K562 (cell line): ENCODE data around the gene RPL7A. TPM values are rescaled to one million over a fixed set of nuclear protein-coding genes. Genes with fewer than 3 reads are reported as not detected.

ENCODE experiments used
- ATF3 ChIP-seq, 2 experiments: fragments of 450-650 bp in 1 of 2; sonication (generic) in 1 of 2; formaldehyde crosslinking in 1 of 2; IDR thresholded peaks in 1 of 2; conservative IDR thresholded peaks in 1 of 2; 2 replicates each; pipeline versions ENCODE4 v1.6.1 to v1.8.1; 2016 to 2023; ENCODE audit warnings: mild to moderate bottlenecking in 2 of 2, moderate library complexity in 2 of 2, inconsistent platforms in 1 of 2, missing genetic modification reagents in 1 of 2
- BRD4 ChIP-seq: fragments of 200-600 bp; sonication (generic); IDR thresholded peaks from 2 replicates; pipeline ENCODE4 v1.6.1; 2017; ENCODE audit warnings: inconsistent platforms
- CHCHD3 ChIP-seq: fragments of 250-450 bp; sonication (Bioruptor Pico); IDR thresholded peaks from 2 replicates; pipeline ENCODE4 v2.1.2; 2022; ENCODE audit warnings: mild to moderate bottlenecking
- E2F5 ChIP-seq: sonication (generic); formaldehyde crosslinking; IDR thresholded peaks from 2 replicates; pipeline ENCODE4 v1.8.0; 2022; ENCODE audit warnings: mild to moderate bottlenecking, missing genetic modification reagents
- EZH2 ChIP-seq: IDR thresholded peaks from 2 replicates; pipeline ENCODE4 v1.6.1; 2012; ENCODE audit warnings: low read depth, mild to moderate bottlenecking, inconsistent platforms, low read length, borderline replicate concordance
- HINFP ChIP-seq: fragments of 450-650 bp; conservative IDR thresholded peaks from 2 replicates; pipeline ENCODE4 v1.6.1; 2016; ENCODE audit warnings: missing genetic modification characterization, low read depth, mild to moderate bottlenecking, control low read depth, missing compliant biosample characterization
- ID3 ChIP-seq, 2 experiments: fragments of 250-450 bp in 1 of 2; fragments of 450-650 bp in 1 of 2; sonication (Bioruptor Pico) in 1 of 2; IDR thresholded peaks; 2 replicates each; pipeline versions ENCODE4 v1.6.1 to v1.8.0; 2016 to 2021; ENCODE audit warnings: mild to moderate bottlenecking in 2 of 2, moderate library complexity in 2 of 2, missing compliant biosample characterization in 1 of 2, missing genetic modification characterization in 1 of 2
- MCM2 ChIP-seq: fragments of 450-650 bp; IDR thresholded peaks from 2 replicates; pipeline ENCODE4 v1.6.1; 2017; ENCODE audit warnings: low read depth, mild to moderate bottlenecking
- MCM5 ChIP-seq: fragments of 450-650 bp; IDR thresholded peaks from 2 replicates; pipeline ENCODE4 v1.6.1; 2016; ENCODE audit warnings: low read depth
- NCOA6 ChIP-seq: fragments of 450-650 bp; IDR thresholded peaks from 2 replicates; pipeline ENCODE4 v1.6.1; 2017; ENCODE audit warnings: mild to moderate bottlenecking
- NR2F6 ChIP-seq: fragments of 450-650 bp; formaldehyde crosslinking; IDR thresholded peaks from 2 replicates; pipeline ENCODE4 v1.4.0; 2020; ENCODE audit warnings: mild to moderate bottlenecking
- POLR2AphosphoS5 ChIP-seq: IDR thresholded peaks from 2 replicates; pipeline ENCODE4 v1.6.1; 2011; ENCODE audit warnings: mild to moderate bottlenecking, low read depth, low read length, moderate library complexity; ENCODE audit not compliant: control insufficient read depth, insufficient read depth
- SFPQ ChIP-seq: fragments of 200-400 bp; formaldehyde crosslinking; IDR thresholded peaks from 2 replicates; pipeline ENCODE4 v1.6.1; 2017; ENCODE audit warnings: mild to moderate bottlenecking, low read depth, low read length, moderate library complexity
- SPI1 ChIP-seq: IDR thresholded peaks from 2 replicates; pipeline ENCODE4 v1.6.1; 2011; ENCODE audit warnings: low read depth, low read length, control low read depth, borderline replicate concordance
- STAT5B ChIP-seq: fragments of 250-450 bp; sonication (Bioruptor Pico); IDR thresholded peaks from 2 replicates; pipeline ENCODE4 v1.8.0; 2021; ENCODE audit warnings: mild to moderate bottlenecking, inconsistent platforms
- TEAD2 ChIP-seq: fragments of 450-650 bp; IDR thresholded peaks from 2 replicates; pipeline ENCODE4 v1.6.1; 2016; ENCODE audit warnings: missing genetic modification characterization, control low read depth, missing compliant biosample characterization
- TRIM28 ChIP-seq: fragments of 450-650 bp; IDR thresholded peaks from 2 replicates; pipeline ENCODE4 v1.6.1; 2017
- ZEB2 ChIP-seq: fragments of 450-650 bp; IDR thresholded peaks from 2 replicates; pipeline ENCODE4 v1.6.1; 2016
- ZFP91 ChIP-seq: sonication (generic); formaldehyde crosslinking; IDR thresholded peaks from 2 replicates; pipeline ENCODE4 v1.8.0; 2022; ENCODE audit warnings: mild to moderate bottlenecking, missing genetic modification reagents
- ZNF282 ChIP-seq: sonication (generic); formaldehyde crosslinking; IDR thresholded peaks from 2 replicates; pipeline ENCODE4 v1.8.1; 2023; ENCODE audit warnings: missing genetic modification reagents
- ZNF583 ChIP-seq: fragments of 250-450 bp; sonication (Bioruptor Pico); IDR thresholded peaks from 2 replicates; pipeline ENCODE4 v1.4.0; 2020
- polyA plus RNA-seq, 8 experiments: library from polyadenylated mRNA; depleted of rRNA in 4 of 8; stranded (reverse) in 5 of 8; unstranded in 3 of 8; fragments of >200 nt; fragmentation: Nextera tagmentation in 2 of 8; fragmentation: Illumina TruSeq in 1 of 8; extraction: Ambion mirVana in 2 of 8; extraction: Trizol in 1 of 8; gene quantifications; 2 replicates each; pipeline versions ENCODE4 v1.2.1 to v1.2.3, GENCODE V29; 2011 to 2014; ENCODE audit warnings: inconsistent platforms in 1 of 8, missing spikeins in 1 of 8
- total RNA-seq, 7 experiments: library from RNA; depleted of rRNA in 6 of 7; stranded (reverse); fragments of >200 nt in 6 of 7; fragmentation: Illumina TruSeq in 2 of 7; extraction: Trizol in 2 of 7; gene quantifications; 2 replicates each; pipeline versions ENCODE4 v1.2.1 to v1.2.3, GENCODE V29; 2011 to 2021; ENCODE audit warnings: low replicate concordance in 1 of 7

Gene RPL7A
- total and polyA plus RNA-seq, 9 of the 15 experiments (the other 6 are each of a cell fraction or from before 2014, with no cell fraction given) = 1,935 to 3,760 (median 2,652) TPM

GRCh38 chr9:133352635-133353340 lies 4.8 kb downstream of the RPL7A start (continued):
- TF ChIP-seq E2F5 (CRISPR knock-in tag) = no peak
- no peak for TF ChIP-seq NCOA6
- no peak for TF ChIP-seq HINFP (tag)
- no peak for TF ChIP-seq MCM2
- no peak for TF ChIP-seq MCM5
- no peak for TF ChIP-seq TEAD2 (tag)
- no peak for TF ChIP-seq ID3 (CRISPR knock-in tag; IDR thresholded peaks at IDR 0.05)
- no peak for TF ChIP-seq ID3 (tag; IDR thresholded peaks at IDR 0.05)
- no peak for TF ChIP-seq ZNF282 (CRISPR knock-in tag)
- no peak for TF ChIP-seq BRD4
- TF ChIP-seq SPI1 = 0 out of 2 replicates have a peak, but pooled peaks have one; percentile 1
- no peak for TF ChIP-seq ATF3 (IDR thresholded peaks at IDR 0.05)
- no peak for TF ChIP-seq ATF3 (CRISPR knock-in tag; conservative IDR thresholded peaks at IDR 0.05)
- TF ChIP-seq CHCHD3 (CRISPR knock-in tag) = no peak
- no peak for TF ChIP-seq STAT5B (CRISPR knock-in tag)
- no peak for TF ChIP-seq ZNF583 (CRISPR knock-in tag)
- no peak for TF ChIP-seq ZEB2
- TF ChIP-seq EZH2 = no peak
- no peak for TF ChIP-seq TRIM28
- TF ChIP-seq POLR2AphosphoS5 = peak; percentile 59
- TF ChIP-seq ZFP91 (CRISPR knock-in tag) = no peak
- TF ChIP-seq NR2F6 (CRISPR knock-in tag) = no peak
- TF ChIP-seq SFPQ = no peak
